Loucy (cell line): ENCODE data around the gene FGFRL1.
A peak's percentile ranks its signal among the peaks of the same experiment; 100 is the strongest.

ENCODE experiments used
- H2AFZ ChIP-seq: fragments of 200-600 bp; sonication (generic); 2 replicates; pipeline ENCODE4 v1.6.0; 2016; ENCODE audit warnings: antibody characterized with exemption, mild to moderate bottlenecking, low read length, moderate library complexity
- H3F3A ChIP-seq: fragments of 200-600 bp; 2 replicates; pipeline ENCODE4 v1.6.0; 2016; ENCODE audit warnings: antibody characterized with exemption, low read depth, mild to moderate bottlenecking
- H3K27me3 ChIP-seq: fragments of 200-600 bp; sonication (generic); 2 replicates; pipeline ENCODE4 v1.6.1; 2014; ENCODE audit warnings: low read length, mild to moderate bottlenecking; ENCODE audit not compliant: insufficient read depth, poor library complexity, severe bottlenecking
- H3K36me3 ChIP-seq: fragments of 200-600 bp; sonication (generic); 2 replicates; pipeline ENCODE4 v1.6.1; 2016; ENCODE audit warnings: low read length; ENCODE audit not compliant: insufficient read depth
- H3K4me1 ChIP-seq: fragments of 200-600 bp; sonication (generic); 2 replicates; pipeline ENCODE4 v1.5.1; 2014; ENCODE audit warnings: low read length, mild to moderate bottlenecking; ENCODE audit not compliant: insufficient read depth, poor library complexity, severe bottlenecking
- H3K4me2 ChIP-seq: fragments of 200-600 bp; sonication (generic); 2 replicates; pipeline ENCODE4 v1.6.0; 2014; ENCODE audit warnings: antibody characterized with exemption, low read length, low read depth, mild to moderate bottlenecking; ENCODE audit not compliant: poor library complexity, severe bottlenecking
- H3K4me3 ChIP-seq: fragments of 200-600 bp; sonication (generic); 2 replicates; pipeline ENCODE4 v1.5.1; 2014; ENCODE audit warnings: low read length, mild to moderate bottlenecking, mixed read lengths; ENCODE audit not compliant: poor library complexity, severe bottlenecking
- H3K79me2 ChIP-seq: fragments of 200-600 bp; sonication (generic); 2 replicates; pipeline ENCODE4 v1.6.1; 2014; ENCODE audit warnings: low read length; ENCODE audit not compliant: insufficient read depth
- H3K9ac ChIP-seq: fragments of 200-600 bp; sonication (generic); 2 replicates; pipeline ENCODE4 v1.6.0; 2014; ENCODE audit warnings: mild to moderate bottlenecking, low read depth, low read length, moderate library complexity; ENCODE audit not compliant: poor library complexity, severe bottlenecking
- H3K9me2 ChIP-seq: fragments of 200-600 bp; sonication (generic); replicated peaks from 2 replicates; pipeline ENCODE4 v1.6.1; 2016; ENCODE audit warnings: low read depth, low read length, mixed read lengths
- H3K9me3 ChIP-seq: fragments of 200-600 bp; sonication (generic); 2 replicates; pipeline ENCODE4 v1.6.1; 2014; ENCODE audit warnings: mild to moderate bottlenecking, antibody characterized with exemption, low read length, low read depth; ENCODE audit not compliant: insufficient read depth
- H4K20me1 ChIP-seq: fragments of 200-600 bp; sonication (generic); 2 replicates; pipeline ENCODE4 v1.6.0; 2014; ENCODE audit warnings: antibody characterized with exemption, low read length, mild to moderate bottlenecking; ENCODE audit not compliant: insufficient read depth, poor library complexity, severe bottlenecking
- CTCF ChIP-seq: fragments of 200-600 bp; sonication (generic); conservative IDR thresholded peaks from 2 replicates; pipeline ENCODE4 v1.5.1; 2014; ENCODE audit warnings: mild to moderate bottlenecking, antibody characterized with exemption, low read length
- EZH2phosphoT487 ChIP-seq: fragments of 200-600 bp; IDR thresholded peaks from 2 replicates; pipeline ENCODE4 v1.6.1; 2018; ENCODE audit warnings: antibody characterized with exemption, mild to moderate bottlenecking, moderate library complexity, borderline replicate concordance

The FGFRL1 gene

GRCh38 chr4:1072830-1073446 lies 61.5 kb downstream of the FGFRL1 start:
- Histone ChIP-seq H3K36me3 (no peaks in the 10 kb centered on the region), H3K9ac (no peak overlapping the region), H2AFZ (peak overlapping the region; percentile 76), H3K4me3 (no peak overlapping the region), H3F3A (no peaks in the 10 kb centered on the region), H3K27me3 (no peaks in the 10 kb centered on the region), H3K4me1 (no peaks in the 10 kb centered on the region), H3K4me2 (peak overlapping the region; percentile 29), H4K20me1 (no peaks in the 10 kb centered on the region), H3K9me2 (no peaks in the 10 kb centered on the region), H3K9me3 (no peaks in the 10 kb centered on the region; the same call in 1 of the 2 replicates), H3K79me2 (no peaks in the 10 kb centered on the region)
- no peak for TF ChIP-seq EZH2phosphoT487
- TF ChIP-seq CTCF, result peak; percentile 81

- TF ChIP-seq CTCF (no peak), EZH2phosphoT487 (no peak)
- no peak overlapping the region for H2AFZ ChIP-seq
- no peak overlapping the region for H3K4me2 ChIP-seq
- H3K4me1 ChIP-seq, result no peaks in the 10 kb centered on the region
- no peak overlapping the region for H3K4me3 ChIP-seq
- H3K9me3 ChIP-seq, result peaks cover 5% of the 10 kb centered on the region; the same call in 1 of the 2 replicates
- H4K20me1 ChIP-seq, result no peaks in the 10 kb centered on the region
- H3K79me2 ChIP-seq, result no peaks in the 10 kb centered on the region
- H3K9me2 ChIP-seq, result no peaks in the 10 kb centered on the region
- no peaks in the 10 kb centered on the region for H3K27me3 ChIP-seq
- H3K9ac ChIP-seq, result no peak overlapping the region
- no peaks in the 10 kb centered on the region for H3K36me3 ChIP-seq
- no peaks in the 10 kb centered on the region for H3F3A ChIP-seq
These were observed 62.7 kb downstream of the FGFRL1 start for GRCh38 chr4:1074077-1074476.

- H3K9me3 ChIP-seq, result peaks cover 10% of the 10 kb centered on the region; the same call in 1 of the 2 replicates
- no peaks in the 10 kb centered on the region for H3K4me1 ChIP-seq
- H3K4me3 ChIP-seq, result no peak overlapping the region
- no peaks in the 10 kb centered on the region for H3F3A ChIP-seq
- H3K79me2 ChIP-seq, result no peaks in the 10 kb centered on the region
- H3K36me3 ChIP-seq, result no peaks in the 10 kb centered on the region
- no peak overlapping the region for H3K9ac ChIP-seq
- H3K27me3 ChIP-seq, result no peaks in the 10 kb centered on the region
- no peaks in the 10 kb centered on the region for H4K20me1 ChIP-seq
- no peak overlapping the region for H2AFZ ChIP-seq
- H3K9me2 ChIP-seq, result no peaks in the 10 kb centered on the region
- TF ChIP-seq CTCF, result no peak
- TF ChIP-seq EZH2phosphoT487, result no peak
- H3K4me2 ChIP-seq, result no peak overlapping the region
These were observed 63.8 kb downstream of the FGFRL1 start for GRCh38 chr4:1075225-1075624.
